Measurements from ENCODE around the gene CACHD1.
A peak's percentile ranks its signal among the peaks of the same experiment; 100 is the strongest.

CACHD1 gene

GRCh38 chr1:64469977-64470664 lies at the start of gene CACHD1:
CACHD1 (plus strand) TSS chr1:64470129; CDS start chr1:64470745, 616 bp downstream.
- peak; percentile 62 to 68 for DNase-seq (ENCODE audit: low read depth in 2 of 2)

GRCh38 chr1:64421377-64421776 lies 48.6 kb upstream of the CACHD1 start:
- DNase-seq (ENCODE audit: low read depth in 2 of 2): no peak

- DNase-seq (ENCODE audit: low read depth in 2 of 2): no peak
Measured at GRCh38 chr1:64423526-64423925, 46.4 kb upstream of the CACHD1 start.

- no peak for DNase-seq (ENCODE audit: low read depth in 2 of 2)
Measured at GRCh38 chr1:64424412-64424811, 45.5 kb upstream of the CACHD1 start.

GRCh38 chr1:64425521-64425920 lies 44.4 kb upstream of the CACHD1 start:
- DNase-seq (ENCODE audit: low read depth in 2 of 2): no peak

- no peak for DNase-seq (ENCODE audit: low read depth in 2 of 2)
Measured at GRCh38 chr1:64426681-64427080, 43.2 kb upstream of the CACHD1 start.

GRCh38 chr1:64427879-64428278 lies 42.0 kb upstream of the CACHD1 start:
- no peak for DNase-seq (ENCODE audit: low read depth in 2 of 2)

GRCh38 chr1:64433308-64433707 lies 36.6 kb upstream of the CACHD1 start:
- no peak for DNase-seq (ENCODE audit: low read depth in 2 of 2)

- no peak for DNase-seq (ENCODE audit: low read depth in 2 of 2)
Measured at GRCh38 chr1:64433747-64434146, 36.2 kb upstream of the CACHD1 start.

- no peak for DNase-seq (ENCODE audit: low read depth in 2 of 2)
Measured at GRCh38 chr1:64435000-64435399, 34.9 kb upstream of the CACHD1 start.

- no peak for DNase-seq (ENCODE audit: low read depth in 2 of 2)
Measured at GRCh38 chr1:64437453-64437852, 32.5 kb upstream of the CACHD1 start.

GRCh38 chr1:64440183-64440826 lies 29.6 kb upstream of the CACHD1 start:
- DNase-seq (ENCODE audit: low read depth in 2 of 2): no peak

- no peak for DNase-seq (ENCODE audit: low read depth in 2 of 2)
Measured at GRCh38 chr1:64451440-64451839, 18.5 kb upstream of the CACHD1 start.

- no peak for DNase-seq (ENCODE audit: low read depth in 2 of 2)
Measured at GRCh38 chr1:64453688-64454087, 16.2 kb upstream of the CACHD1 start.

GRCh38 chr1:64458915-64459314 lies 11.0 kb upstream of the CACHD1 start:
- no peak for DNase-seq (ENCODE audit: low read depth in 2 of 2)

GRCh38 chr1:64459743-64460142 lies 10.2 kb upstream of the CACHD1 start:
- DNase-seq (ENCODE audit: low read depth in 2 of 2): no peak

GRCh38 chr1:64466033-64466432 lies 3.9 kb upstream of the CACHD1 start:
- DNase-seq (ENCODE audit: low read depth in 2 of 2): no peak

GRCh38 chr1:64469116-64469976 lies 583 bp upstream of the CACHD1 start:
- DNase-seq (ENCODE audit: low read depth in 2 of 2): no peak

- DNase-seq (ENCODE audit: low read depth in 2 of 2): no peak
Measured at GRCh38 chr1:64470665-64471217, 812 bp downstream of the CACHD1 start.

GRCh38 chr1:64471218-64472039 lies 1.5 kb downstream of the CACHD1 start:
- DNase-seq (ENCODE audit: low read depth in 2 of 2): no peak

GRCh38 chr1:64472040-64472376 lies 2.1 kb downstream of the CACHD1 start:
- DNase-seq (ENCODE audit: low read depth in 2 of 2): no peak

- no peak for DNase-seq (ENCODE audit: low read depth in 2 of 2)
Measured at GRCh38 chr1:64472805-64473204, 2.9 kb downstream of the CACHD1 start.

Measured in fibroblast of skin of left quadriceps (primary cell).